ENCODE measurements around the gene IL12RB2. TPM values are rescaled to one million over a fixed set of nuclear protein-coding genes. Genes with fewer than 3 reads are reported as not detected.

IL12RB2 gene
- total RNA-seq, 1 donor = not detected

- H3K9me3 ChIP-seq (ENCODE audit: low read depth, low read length) = no peaks in the 10 kb centered on the region
- H3K4me1 ChIP-seq (ENCODE audit: insufficient read depth, low read length) = no peaks in the 10 kb centered on the region
- H3K27ac ChIP-seq (ENCODE audit: low read depth, low read length) = no peak overlapping the region
- H3K27me3 ChIP-seq (ENCODE audit: insufficient read depth, low read length) = peaks cover 20% of the 10 kb centered on the region
- H3K4me2 ChIP-seq (ENCODE audit: insufficient read depth, low read length) = no peak overlapping the region
- H3K36me3 ChIP-seq (ENCODE audit: insufficient read depth, low read length) = no peaks in the 10 kb centered on the region
- no peak overlapping the region for H3K4me3 ChIP-seq (ENCODE audit: insufficient read depth, low read length)
- H2AFZ ChIP-seq (ENCODE audit: low read length) = no peak overlapping the region
- no peaks in the 10 kb centered on the region for H4K20me1 ChIP-seq (ENCODE audit: insufficient read depth, low read length)
- no peak for DNase-seq (ENCODE audit: insufficient read length, low spot score, missing footprints)
- no peaks in the 10 kb centered on the region for H3K79me2 ChIP-seq (ENCODE audit: insufficient read depth, low read length)
- TF ChIP-seq CTCF (IDR thresholded peaks at IDR 0.05; ENCODE audit: extremely low read depth, low read depth, low read length) = no peak
Measured at GRCh38 chr1:67324068-67324467, 16.4 kb downstream of the IL12RB2 start.

- TF ChIP-seq CTCF (IDR thresholded peaks at IDR 0.05; ENCODE audit: extremely low read depth, low read depth, low read length) = no peak
- H3K4me2 ChIP-seq (ENCODE audit: insufficient read depth, low read length) = no peak overlapping the region
- H3K36me3 ChIP-seq (ENCODE audit: insufficient read depth, low read length) = no peaks in the 10 kb centered on the region
- no peaks in the 10 kb centered on the region for H3K4me1 ChIP-seq (ENCODE audit: insufficient read depth, low read length)
- no peak overlapping the region for H2AFZ ChIP-seq (ENCODE audit: low read length)
- H3K27me3 ChIP-seq (ENCODE audit: insufficient read depth, low read length) = peaks cover 6% of the 10 kb centered on the region
- H3K27ac ChIP-seq (ENCODE audit: low read depth, low read length) = no peak overlapping the region
- H3K9me3 ChIP-seq (ENCODE audit: low read depth, low read length) = no peaks in the 10 kb centered on the region
- H3K79me2 ChIP-seq (ENCODE audit: insufficient read depth, low read length) = no peaks in the 10 kb centered on the region
- no peak overlapping the region for H3K4me3 ChIP-seq (ENCODE audit: insufficient read depth, low read length)
- no peak for DNase-seq (ENCODE audit: insufficient read length, low spot score, missing footprints)
- no peaks in the 10 kb centered on the region for H4K20me1 ChIP-seq (ENCODE audit: insufficient read depth, low read length)
Measured at GRCh38 chr1:67327864-67328466, 20.3 kb downstream of the IL12RB2 start.

- Histone ChIP-seq H3K27me3 (ENCODE audit: insufficient read depth, low read length) (no peaks in the 10 kb centered on the region), H3K4me1 (ENCODE audit: insufficient read depth, low read length) (no peaks in the 10 kb centered on the region), H3K9me3 (ENCODE audit: low read depth, low read length) (no peaks in the 10 kb centered on the region), H3K4me3 (ENCODE audit: insufficient read depth, low read length) (no peak overlapping the region), H3K36me3 (ENCODE audit: insufficient read depth, low read length) (no peaks in the 10 kb centered on the region), H3K79me2 (ENCODE audit: insufficient read depth, low read length) (no peaks in the 10 kb centered on the region), H2AFZ (ENCODE audit: low read length) (no peak overlapping the region), H3K27ac (ENCODE audit: low read depth, low read length) (no peak overlapping the region), H3K4me2 (ENCODE audit: insufficient read depth, low read length) (no peak overlapping the region), H4K20me1 (ENCODE audit: insufficient read depth, low read length) (no peaks in the 10 kb centered on the region)
- no peak for DNase-seq (ENCODE audit: insufficient read length, low spot score, missing footprints)
- TF ChIP-seq CTCF (IDR thresholded peaks at IDR 0.05; ENCODE audit: extremely low read depth, low read depth, low read length) = no peak
Measured at GRCh38 chr1:67332653-67333529, 25.2 kb downstream of the IL12RB2 start.

GRCh38 chr1:67333603-67334002, 25.9 kb downstream of the IL12RB2 start:
- Histone ChIP-seq H3K4me2 (ENCODE audit: insufficient read depth, low read length) (no peak overlapping the region), H3K4me1 (ENCODE audit: insufficient read depth, low read length) (no peaks in the 10 kb centered on the region), H3K9me3 (ENCODE audit: low read depth, low read length) (no peaks in the 10 kb centered on the region), H3K4me3 (ENCODE audit: insufficient read depth, low read length) (no peak overlapping the region), H4K20me1 (ENCODE audit: insufficient read depth, low read length) (no peaks in the 10 kb centered on the region), H3K27me3 (ENCODE audit: insufficient read depth, low read length) (no peaks in the 10 kb centered on the region), H3K79me2 (ENCODE audit: insufficient read depth, low read length) (no peaks in the 10 kb centered on the region), H3K27ac (ENCODE audit: low read depth, low read length) (no peak overlapping the region), H3K36me3 (ENCODE audit: insufficient read depth, low read length) (no peaks in the 10 kb centered on the region), H2AFZ (ENCODE audit: low read length) (no peak overlapping the region)
- DNase-seq (ENCODE audit: insufficient read length, low spot score, missing footprints) = no peak
- TF ChIP-seq CTCF (IDR thresholded peaks at IDR 0.05; ENCODE audit: extremely low read depth, low read depth, low read length) = no peak

Data from osteoblast (primary cell).